Stimulated activated CD8-positive, alpha-beta memory T cell treated with anti-CD3 and anti-CD28 coated beads, Interleukin-4, amount 100 ng/mL, for 4 hours (primary cell): ENCODE measurements around the gene GRM5.
"Not testable (repeated sequence)": the region's sequence is repeated elsewhere in the genome, so short reads cannot be mapped to it uniquely, and the experiment has no call there.

Experiments
- DNase-seq, 2 donors: peaks; one replicate each; pipeline ENCODE4 v3.0.0-alpha.2; 2020; ENCODE audit warnings: low read depth in 2 of 2, low spot score in 1 of 2

Gene GRM5

GRCh38 chr11:88843766-88844426, 221.9 kb downstream of the GRM5 start:
- not testable (repeated sequence) for DNase-seq

- DNase-seq, result not testable (repeated sequence)
Observed at GRCh38 chr11:88838139-88838538, 227.6 kb downstream of the GRM5 start.

- DNase-seq, result not testable (repeated sequence)
Observed at GRCh38 chr11:88835709-88836108, 230.1 kb downstream of the GRM5 start.

GRCh38 chr11:88831303-88831890, 234.4 kb downstream of the GRM5 start:
- DNase-seq, result no peak

GRCh38 chr11:88827018-88827676, 238.6 kb downstream of the GRM5 start:
- no peak for DNase-seq

- DNase-seq, result no peak
Observed at GRCh38 chr11:88819616-88820015, 246.2 kb downstream of the GRM5 start.

GRCh38 chr11:88818978-88819377, 246.8 kb downstream of the GRM5 start:
- DNase-seq, result no peak

- no peak for DNase-seq
Observed at GRCh38 chr11:88815505-88815904, 250.3 kb downstream of the GRM5 start.

- no peak for DNase-seq
Observed at GRCh38 chr11:88814076-88814475, 251.7 kb downstream of the GRM5 start.

- DNase-seq, result no peak
Observed at GRCh38 chr11:88813233-88813915, 252.4 kb downstream of the GRM5 start.

- DNase-seq, result no peak
Observed at GRCh38 chr11:88810420-88811097, 255.2 kb downstream of the GRM5 start.

GRCh38 chr11:88809126-88809525, 256.7 kb downstream of the GRM5 start:
- DNase-seq, result no peak

GRCh38 chr11:88807349-88807748, 258.4 kb downstream of the GRM5 start:
- DNase-seq, result no peak

- no peak for DNase-seq
Observed at GRCh38 chr11:88806410-88806809, 259.4 kb downstream of the GRM5 start.

- no peak for DNase-seq
Observed at GRCh38 chr11:88801484-88802123, 264.2 kb downstream of the GRM5 start.

GRCh38 chr11:88799771-88800500, 265.8 kb downstream of the GRM5 start:
- no peak for DNase-seq

GRCh38 chr11:88790182-88790581, 275.6 kb downstream of the GRM5 start:
- no peak for DNase-seq

GRCh38 chr11:88779577-88779976, 286.2 kb downstream of the GRM5 start:
- no peak for DNase-seq

- DNase-seq, result no peak
Observed at GRCh38 chr11:88770475-88771079, 295.2 kb downstream of the GRM5 start.

- DNase-seq, result no peak
Observed at GRCh38 chr11:88744140-88744539, 321.6 kb downstream of the GRM5 start.
